Stimulated activated CD4-positive, alpha-beta T cell treated with anti-CD3 and anti-CD28 coated beads, TNF-alpha, amount 100 ng/mL, for 24 hours (primary cell): ENCODE data around the gene VPS26B.
A peak's percentile ranks its signal among the peaks of the same experiment; 100 is the strongest.
"Not testable (repeated sequence)": the region's sequence is repeated elsewhere in the genome, so short reads cannot be mapped to it uniquely, and the experiment has no call there.

Source experiments
- DNase-seq, 3 experiments: peaks; one replicate each; pipeline ENCODE4 v3.0.0-alpha.2; 2020; ENCODE audit warnings: low read depth in 3 of 3

Gene VPS26B

DNA sequence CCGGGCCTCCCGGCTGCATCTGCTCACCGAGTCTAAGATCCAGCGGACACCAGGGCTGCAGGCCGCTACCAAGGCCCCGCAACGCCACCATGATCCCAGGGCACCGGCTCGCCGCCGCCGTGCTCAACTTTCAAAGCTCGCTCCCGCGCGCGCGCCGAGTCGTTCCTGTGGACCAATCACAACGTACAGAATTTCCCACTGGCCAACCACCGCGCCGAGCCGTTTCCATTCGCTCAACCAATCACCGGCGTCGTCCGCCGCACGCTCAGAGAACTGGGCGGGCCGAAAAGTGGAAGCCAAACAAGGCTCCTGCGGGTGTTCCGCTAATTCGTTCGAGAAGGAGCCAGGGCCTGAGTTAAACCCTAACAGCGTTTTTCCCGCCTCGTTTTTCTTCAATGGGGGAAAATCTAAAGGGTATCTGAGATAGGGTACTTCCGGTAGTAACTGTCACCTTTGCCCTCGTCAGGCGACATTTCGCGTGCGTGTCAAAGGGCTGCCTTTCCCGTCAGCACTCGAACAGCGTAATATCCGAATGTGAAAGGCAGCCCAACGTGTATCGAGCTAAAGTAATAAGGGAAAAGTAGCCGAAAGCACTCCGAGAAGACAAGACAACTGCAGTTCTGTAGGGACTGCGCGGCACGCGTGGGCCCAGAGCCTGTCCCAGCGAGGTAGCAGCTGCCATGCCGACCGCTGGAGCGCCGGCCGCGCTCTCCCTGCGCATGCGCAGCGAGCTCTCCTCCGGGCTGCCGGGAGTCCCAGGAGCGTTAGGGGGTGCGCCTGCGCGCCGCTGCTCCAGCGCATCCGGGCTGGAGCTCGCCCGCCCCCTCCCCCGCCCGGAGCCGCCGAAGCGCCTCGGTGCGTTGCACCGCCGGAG is at the start of gene VPS26B, which contains the start of gene NCAPD3:
VPS26B (plus strand) TSS at position 836 of the 874 bp plus-strand sequence. CDS start 452 bp downstream, outside the sequence.
NCAPD3 (minus strand) TSS at position 132 of the 874 bp plus-strand sequence; CDS start at position 91, 41 bp downstream.
- DNase-seq = peak; percentile 94 to 97 (median 94)

DNA sequence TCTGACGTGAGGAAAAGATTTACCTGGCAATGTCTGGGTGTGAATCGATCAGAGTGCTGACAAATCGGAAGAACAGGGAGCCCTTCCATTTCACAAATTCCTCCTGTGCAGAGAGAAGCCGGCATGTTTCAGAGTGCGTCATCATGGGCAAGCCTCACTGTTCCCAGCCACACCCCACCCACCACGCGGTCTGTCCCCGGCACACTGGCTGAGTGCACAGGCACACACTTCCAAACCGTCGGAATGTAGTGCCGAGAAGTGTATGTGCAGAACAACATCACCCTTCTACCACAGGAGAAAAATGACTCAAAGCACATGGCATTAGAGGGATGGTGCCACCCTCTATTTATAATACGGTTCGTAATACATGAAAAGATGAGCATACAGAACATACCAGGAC is 48.2 kb upstream of the VPS26B start:
- no peak for DNase-seq

DNA sequence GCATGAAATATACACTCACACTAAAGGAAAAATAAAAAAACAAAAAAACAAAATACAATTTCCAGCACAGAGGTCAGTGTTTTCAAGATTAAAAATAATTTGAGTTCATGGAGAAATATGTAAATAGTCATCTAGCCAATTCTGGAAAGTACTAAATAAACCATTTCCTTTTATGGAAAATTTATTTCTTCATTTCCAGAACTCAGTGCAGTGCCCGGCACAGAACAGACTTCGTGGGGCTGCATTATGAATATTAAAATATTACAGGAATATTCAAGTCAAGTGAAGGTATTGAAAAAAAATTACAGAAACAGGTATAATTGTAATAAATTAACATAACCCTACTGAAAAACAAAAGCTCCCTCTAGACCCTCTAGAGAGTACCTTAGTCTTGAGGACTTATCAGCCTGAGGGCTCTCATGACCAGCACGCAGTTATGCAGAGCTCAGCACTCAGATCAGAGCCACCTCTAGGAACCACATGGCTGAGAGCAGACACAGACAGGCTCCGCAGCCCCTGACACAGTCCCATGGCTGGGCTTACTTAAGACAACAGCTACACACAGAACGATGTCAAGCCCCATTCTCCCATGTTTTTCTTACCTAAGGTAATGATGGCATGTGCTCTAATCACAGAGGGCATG is 46.3 kb upstream of the VPS26B start:
- no peak for DNase-seq

DNA sequence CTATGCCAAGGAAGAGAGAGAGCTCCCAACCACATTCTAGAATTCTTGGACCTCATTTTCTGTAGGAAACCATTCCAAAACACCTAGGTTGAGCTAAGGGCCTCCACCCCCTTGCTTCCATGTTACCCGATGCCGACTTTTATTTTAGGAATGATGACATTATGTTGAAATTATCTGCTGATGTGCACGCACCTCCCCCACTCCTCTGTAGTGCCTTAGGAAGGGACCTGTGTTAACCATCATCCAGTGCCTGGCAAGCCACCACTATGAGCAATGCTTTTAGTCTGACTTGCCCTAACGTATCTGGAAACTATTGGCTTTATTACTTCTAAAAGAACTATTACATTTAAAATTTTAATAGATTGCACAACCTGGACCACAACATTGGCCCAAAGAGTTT is 42.8 kb upstream of the VPS26B start:
- no peak for DNase-seq

DNA sequence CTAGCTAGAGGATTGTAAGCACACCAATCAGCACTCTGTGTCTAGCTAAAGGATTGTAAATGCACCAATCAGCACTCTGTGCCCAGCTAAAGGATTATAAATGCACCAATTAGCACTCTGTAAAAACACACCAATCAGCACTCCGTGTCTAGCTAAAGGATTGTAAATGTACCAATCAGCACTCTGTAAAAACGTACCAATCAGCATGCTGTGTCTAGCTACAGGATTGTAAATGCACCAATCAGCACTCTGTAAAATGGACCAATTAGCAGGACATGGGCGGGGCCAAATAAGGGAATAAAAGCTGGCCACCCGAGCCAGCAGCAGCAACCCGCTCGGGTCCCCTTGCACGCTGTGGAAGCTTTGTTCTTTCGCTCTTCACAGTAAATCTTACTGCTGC is 36.4 kb upstream of the VPS26B start:
- not testable (repeated sequence) for DNase-seq

DNA sequence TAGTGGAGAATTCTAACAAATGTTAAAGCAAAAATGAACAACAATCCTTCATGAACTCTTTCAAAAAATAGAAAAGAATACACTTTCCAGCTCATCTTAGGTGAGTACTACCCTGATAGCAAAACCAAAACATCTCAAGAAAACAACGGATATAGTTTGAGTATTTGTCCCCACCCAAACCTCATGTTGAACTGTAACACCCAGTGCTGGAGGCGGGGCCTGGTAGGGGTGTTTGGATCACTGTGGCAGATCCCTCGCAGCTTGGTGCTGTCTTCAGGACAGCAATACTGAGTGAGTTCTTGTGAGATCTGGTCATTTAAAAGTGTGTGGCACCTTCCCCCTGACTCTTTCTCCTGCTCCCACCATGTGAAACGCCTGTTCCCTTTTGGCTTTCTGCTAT is 27.7 kb upstream of the VPS26B start:
- no peak for DNase-seq

DNA sequence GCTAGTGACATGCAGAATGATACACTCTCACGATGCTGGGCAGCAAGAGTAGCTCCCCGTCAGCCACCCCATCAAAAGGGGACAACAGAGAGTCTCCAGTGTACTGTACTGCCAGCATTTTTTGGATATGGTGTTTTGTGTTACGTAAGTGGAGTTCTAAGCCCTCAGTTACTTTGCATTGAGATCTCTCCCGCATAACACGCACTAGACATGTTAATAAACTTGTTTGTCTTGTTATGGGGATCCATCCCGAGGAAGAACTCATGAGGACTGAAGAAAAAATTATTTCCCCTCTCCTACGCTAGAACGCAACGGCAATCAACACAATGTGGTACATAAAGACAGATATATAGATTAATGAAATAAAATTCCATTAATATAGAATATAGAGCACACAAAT is 24.9 kb upstream of the VPS26B start:
- no peak for DNase-seq

DNA sequence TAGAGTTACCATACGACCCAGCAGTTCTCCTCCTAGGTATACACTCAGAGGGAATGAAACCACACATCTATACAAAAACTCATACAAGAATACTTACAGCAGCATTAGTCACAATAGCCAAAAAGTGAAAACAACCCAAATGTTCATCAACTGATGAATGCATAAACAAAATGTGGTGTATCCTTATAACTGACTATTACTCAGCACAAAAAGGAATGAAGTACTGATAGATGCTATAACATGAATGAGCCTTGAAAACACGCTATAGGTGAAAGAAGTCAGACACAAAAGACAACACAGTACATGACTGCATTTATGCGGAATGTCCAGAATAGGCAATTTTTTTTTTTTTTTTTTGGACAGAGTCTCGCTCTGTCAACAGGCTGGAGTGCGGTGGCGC is 23.8 kb upstream of the VPS26B start:
- no peak for DNase-seq

DNA sequence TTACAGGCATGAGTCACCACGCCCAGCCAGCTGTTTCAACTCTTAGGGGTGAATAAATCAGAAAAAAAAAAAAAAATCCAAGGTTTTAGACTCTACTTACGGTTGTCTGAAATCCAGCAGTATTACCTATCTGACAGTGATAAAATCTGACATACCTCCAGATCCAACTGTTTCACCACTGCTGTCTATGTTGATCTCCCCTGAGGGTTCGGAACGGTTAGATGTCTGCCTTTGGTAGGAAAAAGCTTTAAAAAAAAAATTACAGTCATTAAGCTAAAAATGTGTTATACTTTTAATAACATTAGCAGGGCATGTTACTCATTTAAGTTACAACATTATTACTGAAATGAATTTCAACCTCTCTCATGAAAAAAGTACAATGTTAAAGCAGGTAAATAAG is 21.8 kb upstream of the VPS26B start:
- no peak for DNase-seq

DNA sequence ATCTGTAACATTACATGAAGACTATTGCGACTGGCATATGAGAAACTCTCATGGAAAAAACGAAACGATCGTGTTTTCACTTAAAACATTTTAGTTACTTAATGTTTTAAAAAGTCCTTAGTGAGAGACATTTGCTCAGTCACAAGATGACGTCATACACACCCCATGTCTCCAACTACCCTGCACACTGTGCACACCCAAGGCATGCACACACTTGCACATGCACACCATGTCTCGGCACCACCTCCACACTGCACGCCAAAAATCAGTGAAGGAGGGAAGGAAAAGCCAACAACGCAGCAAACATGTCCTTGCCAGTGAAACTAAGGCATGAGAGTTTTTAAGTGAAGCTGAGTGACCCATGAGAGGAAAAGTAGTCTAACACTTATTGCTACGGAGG is 18.7 kb upstream of the VPS26B start:
- no peak for DNase-seq

DNA sequence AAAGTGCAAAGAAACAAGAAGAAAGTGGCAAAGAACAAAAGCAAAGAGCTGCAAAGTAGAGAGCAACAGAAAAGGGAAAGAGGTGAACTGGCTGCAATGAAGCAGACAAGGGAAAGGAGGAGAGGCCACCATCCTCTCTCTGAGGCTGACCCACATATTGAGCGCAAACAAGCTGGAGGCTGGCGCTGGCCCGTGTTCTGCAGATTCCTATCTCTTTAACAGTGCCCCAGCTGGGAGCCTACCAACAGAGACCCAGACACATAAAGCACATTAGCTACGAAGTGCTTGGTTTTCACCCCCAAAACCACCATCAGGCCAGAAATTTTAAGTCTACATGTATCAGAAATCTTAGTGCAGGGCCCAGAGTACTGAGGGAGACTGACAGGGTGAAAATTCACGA is 18.3 kb upstream of the VPS26B start:
- no peak for DNase-seq

DNA sequence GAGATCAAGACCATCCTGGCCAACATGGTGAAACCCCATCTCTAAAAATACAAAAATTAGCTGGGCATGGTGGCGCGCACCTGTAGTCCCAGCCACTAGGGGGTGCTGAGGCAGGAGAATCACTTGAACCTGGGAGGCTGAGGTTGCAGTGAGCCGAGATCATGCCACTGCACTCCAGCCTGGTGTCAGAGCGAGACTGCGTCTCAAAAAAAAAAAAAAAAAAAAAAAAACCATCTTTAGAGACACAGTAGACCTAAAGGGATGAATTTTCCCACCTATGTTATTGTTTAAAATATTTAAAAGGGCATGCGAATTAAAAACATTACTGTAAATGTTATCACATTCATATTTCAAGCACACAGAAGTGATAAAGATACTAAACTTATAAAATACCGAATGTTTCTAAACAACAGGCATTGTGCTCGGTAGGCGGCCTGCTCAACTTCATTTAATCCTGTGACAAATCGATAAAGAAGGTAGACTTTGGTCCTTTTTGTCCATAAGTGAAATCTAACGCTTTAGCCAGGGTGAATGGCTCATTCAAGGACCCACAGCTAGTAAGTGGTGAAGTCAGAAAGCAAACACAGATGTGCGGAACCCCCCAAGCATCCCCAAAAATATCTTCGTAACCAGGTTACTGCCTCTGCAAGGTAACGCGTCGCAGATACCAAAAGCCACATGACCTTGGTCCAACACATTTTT is 16.8 kb upstream of the VPS26B start:
- DNase-seq = peak; percentile 32 to 54 (median 42)

DNA sequence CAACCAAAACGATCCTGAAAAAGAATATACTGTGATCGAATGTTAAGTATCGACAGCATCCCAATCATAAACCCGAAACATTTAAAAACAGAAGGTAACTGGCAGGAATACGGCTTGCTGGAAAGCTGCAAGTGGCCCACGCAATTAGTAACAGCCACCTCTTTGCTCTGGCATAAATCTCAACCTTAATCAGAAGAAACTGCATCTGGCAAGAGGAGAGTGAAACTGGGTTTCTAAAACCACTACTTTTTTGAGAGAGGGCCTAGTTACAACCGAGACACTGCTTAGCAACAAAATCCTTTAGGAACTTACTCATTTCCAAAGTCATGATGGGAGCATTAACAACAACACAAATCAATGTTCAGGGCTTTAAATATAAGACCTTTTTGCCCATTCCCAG is 8.6 kb upstream of the VPS26B start:
- DNase-seq = no peak

DNA sequence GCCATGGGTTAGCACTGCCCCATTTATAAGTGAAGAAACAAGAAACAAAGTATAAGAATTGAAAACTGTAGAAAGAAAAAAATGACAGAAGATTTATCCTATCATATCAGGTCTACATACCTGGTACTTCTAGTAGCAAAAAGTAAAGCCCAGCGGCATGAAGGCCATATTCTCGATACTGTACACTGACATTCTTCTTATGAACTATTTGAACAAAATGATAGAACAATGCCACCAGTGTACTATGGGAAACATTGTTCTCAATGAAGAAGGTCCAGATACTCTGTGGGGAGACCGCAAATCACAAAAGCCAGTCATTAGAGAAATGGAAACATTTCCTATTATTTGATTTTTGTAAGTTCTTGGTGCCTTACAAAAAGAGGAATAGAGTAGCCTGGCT is 7.7 kb upstream of the VPS26B start:
- DNase-seq = no peak

DNA sequence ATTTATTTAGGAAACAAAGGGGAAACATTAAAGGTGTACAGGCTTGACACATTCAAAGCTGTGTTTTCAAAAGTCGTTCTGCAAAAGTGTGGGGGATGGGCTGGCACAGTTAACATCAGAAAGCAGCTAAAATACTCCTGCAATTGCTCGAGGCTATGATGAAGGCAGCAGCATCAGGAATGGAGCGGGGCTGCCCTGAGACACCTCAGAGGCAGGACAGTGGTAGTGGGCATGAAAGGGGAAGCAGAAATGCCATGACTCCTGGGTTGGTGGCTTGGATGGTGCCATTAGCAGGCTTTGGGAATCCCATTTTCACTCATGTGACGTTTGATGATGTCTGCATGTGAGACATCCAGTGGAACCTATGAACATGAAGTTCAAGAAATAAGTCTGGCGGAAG is 1.4 kb upstream of the VPS26B start:
- no peak for DNase-seq

DNA sequence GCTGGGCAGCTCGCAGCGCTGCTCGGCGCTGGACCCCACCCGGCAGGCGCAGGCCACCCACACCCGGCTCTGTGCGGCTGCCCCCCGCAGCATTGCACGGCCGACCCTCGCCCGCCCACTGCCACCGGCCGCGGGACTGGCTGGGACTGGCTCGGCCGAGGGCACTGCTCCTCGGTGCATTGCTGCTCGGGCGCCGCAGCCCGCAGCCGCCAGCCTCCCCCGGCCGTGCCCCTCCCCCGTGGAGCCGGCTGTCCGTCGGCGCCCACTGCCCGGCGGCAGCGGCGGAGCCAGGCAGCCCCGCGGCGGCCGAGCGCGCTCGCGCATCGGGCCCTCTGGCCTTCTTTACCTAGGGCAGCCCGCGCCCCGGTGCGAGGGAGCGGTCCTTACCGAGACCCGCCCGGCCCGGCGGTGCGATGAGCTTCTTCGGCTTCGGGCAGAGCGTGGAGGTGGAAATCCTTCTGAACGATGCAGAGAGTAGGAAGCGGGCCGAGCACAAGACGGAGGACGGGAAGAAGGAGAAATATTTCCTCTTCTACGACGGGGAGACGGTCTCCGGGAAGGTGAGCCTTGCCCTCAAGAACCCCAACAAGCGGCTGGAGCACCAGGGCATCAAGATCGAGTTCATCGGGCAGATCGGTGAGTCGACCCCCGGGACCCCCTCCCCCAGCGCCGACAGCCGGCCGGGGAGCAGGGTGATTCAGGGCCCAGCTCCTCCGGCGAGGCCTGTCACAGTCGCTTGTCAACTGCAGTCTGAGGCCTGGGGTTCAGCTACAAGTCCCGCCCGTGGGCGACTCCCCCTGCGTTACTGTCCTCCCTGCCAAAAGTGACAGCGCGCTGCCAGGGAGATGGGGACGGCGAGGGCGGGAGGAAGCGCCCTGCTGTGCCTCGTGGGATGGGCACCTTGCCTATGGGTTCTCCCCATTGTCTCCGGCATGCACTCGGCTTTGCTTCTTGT is 516 bp downstream of the VPS26B start:
- DNase-seq = peak; percentile 37 to 64 (median 39)

DNA sequence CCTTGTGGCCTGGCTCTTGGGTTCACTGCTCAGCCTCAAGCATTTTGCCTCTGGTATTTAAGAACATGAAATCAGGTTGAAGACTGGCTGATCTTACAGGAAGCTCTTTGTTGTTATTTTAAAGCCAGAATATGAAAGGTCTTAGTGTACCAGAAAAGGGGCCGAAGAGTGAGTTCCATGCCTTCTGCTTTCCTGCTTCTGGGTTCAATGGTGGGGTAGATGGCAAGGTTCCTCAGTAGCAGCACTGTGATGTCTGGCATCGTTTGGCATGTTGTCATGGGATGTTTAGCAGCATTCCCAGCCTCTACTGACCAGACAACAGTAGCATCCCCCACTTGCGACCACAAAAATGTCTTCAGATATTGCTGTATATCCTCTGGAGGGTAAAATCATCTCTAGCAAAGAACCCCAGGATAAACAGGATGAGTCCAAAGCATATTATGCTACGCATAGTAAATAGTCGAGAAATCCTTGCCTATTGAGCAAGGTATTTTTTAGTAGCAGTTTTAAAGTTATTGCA is 2.4 kb downstream of the VPS26B start:
- no peak for DNase-seq

DNA sequence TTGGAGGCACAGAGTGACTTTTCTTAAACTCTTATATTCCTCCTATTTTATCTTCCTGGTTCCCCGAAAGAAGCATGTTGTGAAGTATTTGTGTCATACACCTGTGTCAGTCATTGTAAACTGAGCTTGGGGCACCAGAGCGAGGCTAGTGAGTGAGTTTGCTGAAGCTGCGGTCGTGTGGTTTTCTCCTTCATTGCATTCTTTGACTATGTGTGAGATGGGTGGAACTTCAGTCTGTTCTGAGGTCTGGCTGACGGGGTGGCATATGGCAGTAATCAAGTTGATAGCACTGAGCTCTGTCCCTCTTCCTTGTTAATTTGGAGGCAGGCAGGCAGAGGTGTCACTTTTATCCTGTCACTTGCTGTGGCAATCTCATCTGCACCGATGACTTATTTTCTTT is 4.2 kb downstream of the VPS26B start:
- DNase-seq = no peak

DNA sequence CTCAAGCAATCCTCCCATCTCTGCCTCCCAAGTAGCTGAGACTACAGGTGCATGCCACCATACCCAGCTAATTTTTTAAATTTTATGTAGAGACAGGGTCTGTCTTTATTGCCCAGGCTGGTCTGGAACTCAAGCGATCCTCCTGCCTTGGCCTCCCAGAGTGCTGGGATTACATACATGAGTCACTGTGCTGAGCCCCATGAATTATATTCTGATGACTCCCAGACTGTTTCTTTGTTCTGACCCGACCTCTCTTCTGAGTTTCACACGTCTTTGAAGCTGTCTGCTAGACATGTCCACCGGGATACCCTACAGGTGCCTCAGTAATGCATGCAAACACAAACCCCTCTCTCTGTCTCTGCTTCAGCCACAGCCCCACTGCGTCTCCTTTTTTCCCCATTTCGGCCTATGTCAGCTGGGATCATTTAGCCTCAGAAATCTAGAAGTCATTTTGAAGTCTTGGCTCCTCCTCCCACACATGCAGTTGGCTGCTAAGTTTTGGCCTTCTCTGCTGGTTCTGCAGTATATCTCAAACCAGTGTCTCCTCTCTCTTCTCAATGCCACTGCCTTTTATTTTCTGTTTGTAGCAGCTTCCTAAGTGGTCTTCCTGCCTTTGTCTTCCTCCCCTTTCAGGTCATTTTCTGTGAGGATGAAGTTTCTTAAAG is 4.8 kb downstream of the VPS26B start:
- DNase-seq = no peak

DNA sequence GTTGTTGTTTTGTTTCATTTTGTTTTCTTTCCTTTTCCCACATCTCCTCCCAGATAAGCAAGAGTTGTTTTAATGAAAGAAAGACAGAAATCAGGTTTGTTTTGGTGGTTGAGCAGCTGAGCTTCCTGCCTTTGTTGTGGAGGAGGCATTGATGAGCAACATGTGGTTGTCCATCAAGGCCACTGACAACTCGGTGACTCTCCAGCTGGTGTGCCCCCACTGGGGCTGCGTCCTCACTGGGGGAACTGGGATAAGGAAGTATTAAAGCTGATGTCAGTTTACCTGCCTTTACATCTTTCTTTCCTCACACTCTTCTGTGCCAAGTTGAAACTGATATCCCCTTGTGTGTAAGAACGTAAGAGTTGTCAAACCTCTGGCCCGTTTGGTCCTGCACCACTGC is 5.9 kb downstream of the VPS26B start:
- DNase-seq = no peak
